ENCODE results near the gene NDUFB7. TPM values are rescaled to one million over a fixed set of nuclear protein-coding genes. Genes with fewer than 3 reads are reported as not detected.

Gene NDUFB7
- total RNA-seq, 1 experiment from 2014 or later: 155 TPM

GRCh38 chr19:14619404-14619803, 47.5 kb upstream of the NDUFB7 start:
- DNase-seq: no peak
- Histone ChIP-seq H3K27me3 (ENCODE audit: insufficient read depth, low read length) (no peaks in the 10 kb centered on the region), H3K23me2 (ENCODE audit: insufficient read length, low read depth, low read length, poor library complexity, severe bottlenecking) (no peaks in the 10 kb centered on the region), H3K14ac (ENCODE audit: insufficient read depth, low read length) (no peak overlapping the region), H4K91ac (ENCODE audit: insufficient read length, low read depth, low read length) (no peak overlapping the region), H2BK120ac (ENCODE audit: low read depth, low read length, poor library complexity, severe bottlenecking) (no peak overlapping the region), H3K4ac (ENCODE audit: low read depth, low read length) (no peak overlapping the region), H2AK5ac (ENCODE audit: insufficient read length, low read length) (no peak overlapping the region), H3K18ac (ENCODE audit: insufficient read length, low read depth, low read length) (no peak overlapping the region), H4K5ac (ENCODE audit: insufficient read length, low read depth, low read length) (no peak overlapping the region), H2BK20ac (ENCODE audit: low read depth, low read length, poor library complexity, severe bottlenecking) (no peak overlapping the region), H3K4me1 (ENCODE audit: insufficient read depth, low read length) (no peaks in the 10 kb centered on the region), H2BK12ac (ENCODE audit: insufficient read length, low read depth, low read length) (no peak overlapping the region), H3K79me2 (ENCODE audit: insufficient read depth, low read length) (no peaks in the 10 kb centered on the region), H3T11ph (ENCODE audit: low read length) (no peak overlapping the region), H3K9ac (ENCODE audit: extremely low read depth, insufficient read length, low read length) (no peak overlapping the region), H3K23ac (ENCODE audit: insufficient read length, low read depth, low read length) (no peak overlapping the region), H3K56ac (ENCODE audit: insufficient read length, low read depth, low read length) (no peak overlapping the region), H3K4me2 (ENCODE audit: insufficient read depth, insufficient read length, low read length) (no peak overlapping the region), H4K20me1 (ENCODE audit: control insufficient read depth, insufficient read depth, insufficient read length) (no peaks in the 10 kb centered on the region), H4K8ac (replicated peaks; ENCODE audit: insufficient read length, low read depth, low read length) (no peak overlapping the region), H2BK15ac (ENCODE audit: low read depth, low read length) (no peak overlapping the region), H3K79me1 (ENCODE audit: insufficient read depth, low read depth, low read length, poor library complexity, severe bottlenecking) (no peaks in the 10 kb centered on the region), H3K27ac (ENCODE audit: insufficient read length, low read depth, low read length) (no peak overlapping the region), H3K9me3 (ENCODE audit: control insufficient read depth, low read depth, low read length) (no peaks in the 10 kb centered on the region), H2AFZ (ENCODE audit: low read length) (no peak overlapping the region), H2BK5ac (ENCODE audit: insufficient read length, low read length) (no peak overlapping the region)
- H3K4me1 Mint-ChIP-seq: no peaks in the 10 kb centered on the region
- no peak overlapping the region for H3K4me3 Mint-ChIP-seq
- no peaks in the 10 kb centered on the region; the same call in 1 of the 2 replicates for H3K27me3 Mint-ChIP-seq (ENCODE audit: low read depth)
- no peak for TF ChIP-seq CTCF (conservative IDR thresholded peaks at IDR 0.05)
- H3K27ac Mint-ChIP-seq: no peak overlapping the region
- peaks cover 33 to 81% of the 10 kb centered on the region in 2 experiments for H3K9me3 Mint-ChIP-seq
- H3K36me3 Mint-ChIP-seq (ENCODE audit: insufficient read depth in 1 of 3, low read depth in 3 of 3): peaks cover 4 to 12% (median 10%) of the 10 kb centered on the region in 3 experiments; a peak in 5 of 7 replicates
